Right lobe of liver (tissue), 4 donors: ENCODE results near the gene KCNA1.

Experiments
- CTCF ChIP-seq, 4 donors: fragments of 200-600 bp in 3 of 4; fragments of 450-650 bp in 1 of 4; IDR thresholded peaks; one replicate each; pipeline versions ENCODE4 v1.5.1 to v1.8.0; 2016 to 2022; ENCODE audit warnings: antibody characterized with exemption in 4 of 4, mild to moderate bottlenecking in 2 of 4
- POLR2A ChIP-seq: fragments of 450-650 bp; IDR thresholded peaks from one replicate; pipeline ENCODE4 v1.6.1; 2017; ENCODE audit warnings: antibody characterized with exemption, mild to moderate bottlenecking
- donor health status: DM: no; HTN: no; CAD: no.
- donor health status: DM: no; HTN: no; CAD: no.
- donor health status: DM: no; HTN: yes; CAD: no.

DNA sequence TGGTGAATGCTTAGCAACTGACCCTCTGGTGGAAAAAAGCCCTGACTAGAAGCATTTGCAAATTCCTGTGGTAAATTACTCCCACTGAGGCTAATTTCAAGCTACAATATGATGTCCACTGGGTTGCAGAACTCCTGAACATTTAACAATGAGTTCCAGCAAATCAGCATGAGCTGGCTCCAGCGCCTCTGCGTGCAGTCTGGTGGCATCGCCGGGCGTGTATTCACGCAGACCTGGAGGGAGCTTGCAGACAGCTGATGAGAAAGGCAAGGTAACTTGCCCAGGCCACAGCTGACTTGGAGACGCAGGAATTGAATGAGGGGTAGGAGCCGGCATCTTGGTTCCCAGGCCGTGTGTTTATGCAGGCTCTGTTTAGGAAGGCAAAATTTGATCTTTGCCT is 45.1 kb upstream of the KCNA1 start:
- TF ChIP-seq POLR2A (no peak), CTCF (IDR thresholded peaks at IDR 0.05) (no peak)
